Measurements from ENCODE around the gene FN3K.
"Not testable (repeated sequence)": the region's sequence is repeated elsewhere in the genome, so short reads cannot be mapped to it uniquely, and the experiment has no call there.

Gene FN3K

DNA sequence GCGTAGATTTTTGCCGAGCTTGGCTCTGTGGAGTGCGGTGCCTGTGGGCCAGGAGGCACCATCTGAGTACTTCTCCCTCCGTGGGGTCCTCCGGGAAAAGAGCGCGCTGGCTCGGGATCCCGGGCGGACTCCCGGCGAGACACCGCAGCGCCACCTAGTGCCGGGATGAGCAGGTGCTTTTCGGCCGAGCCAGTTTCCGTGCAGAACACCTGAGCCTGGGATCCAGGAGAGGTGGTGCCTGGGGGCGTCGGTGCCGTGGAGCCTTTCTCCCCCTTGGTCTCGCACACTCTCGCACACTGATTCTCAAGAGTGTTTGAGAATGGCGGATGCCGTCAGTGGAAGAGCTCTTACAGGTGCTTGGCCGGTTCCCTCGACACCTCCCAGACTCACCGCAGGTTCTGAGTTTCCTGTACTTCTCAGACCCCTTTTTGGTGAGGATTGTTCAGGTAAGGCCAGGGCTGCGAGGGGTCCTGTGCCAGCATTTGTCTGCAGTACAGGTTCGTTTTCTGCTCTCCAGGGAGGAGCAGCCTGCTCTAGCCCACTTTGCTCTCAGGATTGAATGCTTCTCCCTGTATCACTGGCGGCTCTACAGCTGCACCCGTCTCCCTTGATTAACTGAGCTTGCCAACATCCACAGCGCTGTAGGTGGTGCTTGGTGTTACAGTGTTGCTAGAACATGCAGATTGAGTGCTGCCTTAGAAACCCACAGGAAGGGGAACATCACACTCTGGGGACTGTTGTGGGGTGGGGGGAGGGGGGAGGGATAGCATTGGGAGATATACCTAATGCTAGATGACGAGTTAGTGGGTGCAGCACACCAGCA, 39.8 kb downstream of the FN3K start:
- DNase-seq, result no peak

DNA sequence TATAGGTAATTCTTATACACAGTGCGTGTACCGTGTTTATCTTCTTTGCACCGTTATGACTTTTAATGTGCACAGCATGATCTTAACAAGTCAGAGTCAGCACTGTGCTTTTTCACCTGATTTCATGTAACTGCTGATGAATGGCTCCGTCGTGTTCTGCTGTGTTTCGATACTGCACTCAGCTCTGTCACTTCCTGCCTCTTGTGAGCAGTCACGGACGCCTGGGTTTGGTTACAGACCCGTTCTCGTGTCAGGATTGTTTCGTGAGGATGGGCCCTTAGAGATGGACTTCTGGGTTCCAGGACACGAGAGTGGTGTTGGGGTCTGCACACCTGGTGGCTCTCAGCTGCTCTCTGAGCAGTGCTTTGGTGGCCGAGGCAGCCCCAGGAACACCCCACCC, 41.0 kb downstream of the FN3K start:
- no peak for DNase-seq

DNA sequence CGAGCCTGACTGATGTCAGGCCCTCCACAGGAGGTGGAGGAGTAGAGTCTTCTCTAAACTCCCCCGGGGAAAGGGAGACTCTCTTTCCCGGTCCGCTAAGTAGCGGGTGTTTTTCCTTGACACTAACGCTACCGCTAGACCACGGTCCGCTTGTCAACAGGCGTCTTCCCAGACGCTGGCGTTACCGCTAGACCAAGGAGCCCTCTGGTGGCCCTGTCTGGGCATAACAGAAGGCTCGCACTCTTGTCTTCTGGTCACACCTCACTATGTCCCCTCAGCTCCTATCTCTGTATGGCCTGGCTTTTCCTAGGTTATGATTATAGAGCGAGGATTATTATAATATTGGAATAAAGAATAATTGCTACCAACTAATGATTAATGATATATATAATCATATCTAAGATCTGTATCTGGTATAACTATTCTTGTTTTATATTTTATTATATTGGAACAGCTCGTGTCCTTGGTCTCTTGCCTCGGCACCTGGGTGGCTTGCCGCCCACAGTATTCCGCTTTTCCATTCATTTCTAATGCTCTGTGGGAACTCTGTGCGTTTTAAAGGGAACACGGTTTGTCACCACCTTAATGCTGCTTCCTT, 42.5 kb downstream of the FN3K start:
- DNase-seq, result not testable (repeated sequence)

DNA sequence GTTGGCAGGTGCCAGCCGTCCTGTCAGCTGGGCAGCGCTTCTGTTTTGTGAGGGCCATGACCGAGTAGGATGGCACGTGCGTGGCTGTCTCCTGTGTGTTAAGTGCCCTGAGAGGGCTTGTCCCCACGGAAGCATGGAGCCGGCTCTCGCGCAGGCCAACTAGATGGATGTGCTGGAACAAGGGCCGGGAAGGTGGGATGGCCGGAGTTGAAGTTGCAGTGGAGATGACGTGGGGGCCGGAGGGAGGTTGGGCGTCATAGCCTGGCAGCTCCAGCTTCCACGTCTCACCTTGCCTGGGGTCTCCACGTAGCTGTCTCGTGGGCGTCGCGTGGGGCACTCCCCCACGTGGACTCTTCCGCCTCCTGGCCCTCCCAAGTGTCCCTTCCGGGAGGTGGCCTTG, 44.1 kb downstream of the FN3K start:
- no peak for DNase-seq

DNA sequence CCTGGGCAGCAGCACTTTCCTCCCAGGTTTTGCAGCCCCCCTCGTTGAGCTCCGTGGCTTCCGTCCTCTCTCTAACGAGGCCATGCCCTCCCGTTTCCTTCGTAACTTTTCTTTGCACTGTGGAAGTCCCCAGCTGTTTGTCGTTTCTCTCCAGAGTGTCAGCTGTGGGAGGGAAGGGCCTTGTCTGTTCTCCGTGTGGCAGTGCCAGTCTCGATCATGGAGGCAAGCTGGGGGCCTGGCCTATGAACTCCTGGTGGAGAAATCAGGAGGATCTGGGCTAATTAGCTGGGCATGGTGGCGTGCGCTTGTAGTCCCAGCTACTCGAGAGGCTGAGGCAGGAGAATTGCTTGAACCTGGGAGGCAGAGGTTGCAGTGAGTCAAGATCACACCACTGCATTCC, 44.8 kb downstream of the FN3K start:
- no peak for DNase-seq

DNA sequence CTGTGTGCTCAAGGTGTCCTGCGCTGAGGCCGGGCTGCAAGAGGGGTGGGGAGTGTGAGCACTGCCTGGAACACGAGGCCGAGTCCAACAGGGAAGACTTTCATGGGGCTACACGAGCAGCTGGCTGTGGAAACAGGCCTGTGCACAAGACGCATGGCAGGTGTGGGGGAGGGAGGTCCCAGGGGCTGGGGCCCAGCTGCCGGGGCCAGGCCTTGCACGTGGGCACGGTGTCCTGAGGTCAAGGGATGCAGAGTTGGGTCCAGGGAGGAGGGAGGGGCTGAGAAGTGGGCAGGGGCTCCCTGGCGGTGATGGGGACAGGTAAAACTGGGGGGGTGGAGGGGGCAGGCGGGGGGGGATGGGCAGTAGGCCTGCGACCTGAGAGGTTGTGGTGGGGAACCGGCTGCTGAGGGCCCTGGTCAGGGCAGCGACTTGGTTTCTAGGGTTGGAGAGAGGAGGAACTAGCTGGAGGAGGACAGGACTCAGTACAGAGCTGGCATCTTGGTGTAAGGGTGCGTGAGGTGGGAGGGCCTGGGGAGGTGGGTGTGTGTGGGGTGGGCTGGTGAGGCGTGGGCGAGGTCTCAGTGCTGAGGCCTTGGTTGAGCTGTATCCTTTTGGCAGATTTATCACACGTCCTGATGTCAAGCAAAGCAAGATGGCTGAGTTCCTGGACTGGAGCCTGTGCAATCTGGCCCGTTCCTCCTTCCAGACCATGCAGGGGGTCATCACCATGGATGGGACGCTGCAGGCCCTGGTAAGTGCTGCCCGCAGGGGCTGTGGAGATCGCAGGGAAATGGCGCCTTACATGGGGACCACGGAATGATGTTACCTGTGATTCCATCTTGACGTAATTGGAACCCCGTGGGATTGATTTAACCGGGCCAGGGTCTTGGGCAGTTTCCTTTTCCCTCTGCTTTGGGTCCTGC, 45.8 kb downstream of the FN3K start:
- no peak for DNase-seq

DNA sequence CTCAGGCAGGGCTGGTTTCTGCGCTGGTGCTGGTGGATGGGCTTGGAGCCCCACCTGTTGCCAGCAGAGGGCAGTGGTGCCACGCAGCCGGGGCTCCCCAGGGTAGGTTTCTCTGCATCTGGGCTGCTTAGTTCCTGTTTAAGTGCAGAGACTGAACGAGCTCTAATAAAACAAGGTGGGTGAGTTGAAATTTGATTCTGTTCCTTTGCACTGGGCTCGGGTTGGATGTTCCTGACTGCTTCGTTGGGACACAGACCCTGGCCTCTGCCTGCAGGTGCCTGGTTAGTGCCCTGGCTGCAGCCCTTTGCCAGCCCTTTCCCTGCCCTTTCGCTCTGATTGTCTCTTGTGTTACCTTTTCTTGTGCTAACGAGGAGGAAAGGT, 46.5 kb downstream of the FN3K start:
- peak; percentile 75 for DNase-seq

DNA sequence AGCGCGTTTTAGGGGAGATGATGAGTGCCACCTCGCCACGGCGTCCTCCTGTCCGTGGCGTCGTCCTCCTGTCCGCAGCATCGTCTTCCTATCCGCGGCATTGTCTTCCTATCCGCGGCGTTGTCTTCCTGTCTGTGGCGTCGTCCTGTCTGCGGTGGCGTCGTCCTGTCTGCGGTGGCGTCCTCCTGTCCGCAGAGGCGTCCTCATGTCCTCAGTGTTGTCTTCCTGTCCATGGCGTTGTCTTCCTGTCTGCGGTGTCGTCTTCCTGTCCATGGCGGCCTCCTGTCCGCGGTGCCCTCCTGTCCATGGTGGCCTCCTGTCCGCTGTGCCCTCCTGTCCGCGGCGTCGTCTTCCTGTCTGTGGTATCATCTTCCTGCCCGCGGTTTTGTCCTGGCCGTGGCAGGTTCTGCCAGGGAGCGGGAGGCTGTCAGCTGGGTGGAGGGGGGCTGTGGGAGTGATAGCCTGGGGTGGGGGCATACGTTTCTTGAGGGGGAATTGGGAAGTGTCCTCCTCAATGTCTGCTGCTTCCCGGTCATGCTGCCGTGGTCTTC, 47.3 kb downstream of the FN3K start:
- no peak for DNase-seq

DNA sequence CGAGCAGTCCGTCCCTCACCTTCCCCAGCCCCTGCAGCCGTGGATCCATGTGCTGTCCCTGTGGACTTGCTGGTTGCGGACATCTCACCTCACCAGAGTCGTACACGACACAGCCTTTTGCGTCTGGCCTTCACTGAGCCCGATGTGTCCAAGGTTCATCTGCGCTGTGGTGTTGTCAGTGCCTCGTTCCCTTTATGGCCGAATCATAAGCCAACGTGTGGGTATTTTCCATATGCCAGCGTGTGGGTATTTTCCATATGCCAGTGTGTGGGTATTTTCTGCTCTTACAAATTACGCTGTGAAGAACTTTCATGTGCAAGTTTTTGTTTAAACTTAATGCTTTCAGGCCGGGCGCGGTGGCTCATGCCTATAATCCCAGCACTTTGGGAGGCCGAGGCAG, 48.1 kb downstream of the FN3K start:
- no peak for DNase-seq

DNA sequence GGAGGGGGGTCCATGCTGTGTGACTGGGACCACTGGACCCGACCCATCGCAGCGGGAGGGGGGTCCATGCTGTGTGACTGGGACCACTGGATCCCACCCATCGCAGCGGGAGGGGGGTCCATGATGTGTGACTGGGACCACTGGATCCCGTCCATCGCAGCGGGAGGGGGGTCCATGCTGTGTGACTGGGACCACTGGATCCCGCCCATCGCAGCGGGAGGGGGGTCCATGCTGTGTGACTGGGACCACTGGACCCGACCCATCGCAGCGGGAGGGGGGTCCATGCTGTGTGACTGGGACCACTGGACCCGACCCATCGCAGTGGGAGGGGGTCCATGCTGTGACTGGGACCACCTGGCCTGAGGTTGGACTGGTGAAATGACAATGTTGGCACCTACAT, 50.2 kb downstream of the FN3K start:
- DNase-seq, result not testable (repeated sequence)

DNA sequence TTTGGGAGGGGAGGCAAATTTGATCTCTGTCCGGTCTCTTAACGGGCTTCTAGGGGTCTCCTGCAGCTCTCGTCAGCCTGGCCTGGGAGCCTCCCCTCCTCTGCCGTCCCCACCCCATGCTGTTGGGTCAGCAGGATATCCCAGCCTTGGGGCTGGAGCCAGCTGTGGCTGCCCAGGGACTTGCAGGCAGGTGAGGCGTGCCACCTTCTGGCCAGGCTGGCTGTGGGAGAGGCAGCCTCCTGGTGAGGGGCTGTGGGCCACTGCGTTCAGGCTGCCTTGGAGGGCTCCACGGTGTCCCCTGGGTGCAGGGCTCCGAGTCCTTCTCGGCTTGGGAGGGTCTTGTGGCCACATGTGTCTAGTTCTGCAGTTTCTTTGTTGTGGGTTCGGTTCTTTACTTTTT, 51.0 kb downstream of the FN3K start:
- DNase-seq, result no peak

DNA sequence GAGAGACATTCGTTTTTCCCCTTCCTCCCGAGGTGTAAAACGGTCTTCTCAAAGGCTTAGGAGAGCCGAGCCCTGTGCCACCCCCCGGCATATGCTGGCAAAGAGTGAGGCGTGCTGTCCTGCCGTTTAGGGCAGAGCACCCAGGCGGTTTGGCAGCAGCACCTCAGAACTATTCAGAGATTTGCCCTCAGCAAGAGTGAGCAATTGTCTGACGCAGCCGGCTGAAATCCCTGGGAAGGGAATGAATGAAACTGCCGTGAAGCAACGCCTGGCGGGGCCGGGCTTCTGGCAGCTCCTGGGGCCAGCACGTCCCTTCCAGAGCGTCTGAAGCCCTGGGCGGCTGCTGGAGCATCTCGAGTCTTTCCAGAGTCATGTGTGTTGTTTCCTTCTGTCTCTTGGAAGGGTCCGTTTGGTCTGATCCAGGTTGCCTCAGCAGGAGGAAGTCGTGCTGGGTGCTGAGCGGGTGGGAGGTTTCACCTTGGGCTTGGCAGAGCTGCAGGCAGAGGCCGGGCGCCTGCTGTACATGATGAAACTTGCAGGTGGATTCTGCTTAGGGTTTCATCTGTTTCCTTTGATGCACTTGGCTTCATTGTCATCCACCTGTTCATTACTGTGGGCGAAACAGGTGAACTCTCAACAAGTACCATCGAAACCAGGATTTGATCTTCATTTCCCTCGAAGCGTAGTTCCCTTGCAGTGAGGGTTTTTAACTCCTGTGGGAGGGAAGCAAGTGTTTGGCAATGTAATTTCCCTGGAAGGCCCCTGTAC, 51.9 kb downstream of the FN3K start:
- DNase-seq, result peak; percentile 88

DNA sequence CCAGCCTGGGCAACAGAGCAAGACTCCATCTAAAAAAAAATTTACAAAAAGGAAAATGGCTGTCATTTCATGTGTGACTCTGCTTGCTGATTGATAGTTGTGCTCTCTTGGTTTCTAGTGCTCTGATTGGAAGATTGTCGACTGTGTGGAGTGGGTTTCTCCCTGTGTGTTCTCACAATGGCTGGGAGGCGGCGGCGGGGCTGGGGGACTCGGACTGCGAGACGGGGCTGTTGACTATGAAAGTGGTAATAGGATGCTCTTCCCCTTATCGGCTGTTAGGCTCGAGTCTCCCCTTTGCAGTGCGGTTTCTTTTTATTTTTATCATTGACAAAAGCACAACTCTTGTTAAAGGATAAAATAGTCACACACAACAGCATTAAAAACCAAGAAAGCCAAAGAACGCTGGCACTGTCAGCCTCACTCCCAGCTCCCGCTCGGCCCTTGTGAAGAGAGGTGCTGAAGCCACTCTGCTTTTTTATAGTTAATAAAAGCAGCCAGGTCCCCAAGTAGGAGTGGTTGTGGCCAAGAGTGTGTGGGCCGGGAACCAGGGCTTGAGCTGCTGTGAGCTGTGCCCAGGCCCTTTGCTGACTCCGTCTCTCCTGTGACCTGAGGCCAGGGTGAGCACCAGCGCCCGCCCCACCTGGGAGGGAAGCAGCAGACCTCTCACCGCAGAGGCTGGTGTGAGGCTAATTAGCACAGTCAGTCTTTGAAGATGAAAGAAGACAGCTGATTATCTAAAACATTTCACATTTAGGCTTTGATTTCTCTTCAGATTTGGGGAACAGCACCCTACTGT, 53.0 kb downstream of the FN3K start:
- no peak for DNase-seq

DNA sequence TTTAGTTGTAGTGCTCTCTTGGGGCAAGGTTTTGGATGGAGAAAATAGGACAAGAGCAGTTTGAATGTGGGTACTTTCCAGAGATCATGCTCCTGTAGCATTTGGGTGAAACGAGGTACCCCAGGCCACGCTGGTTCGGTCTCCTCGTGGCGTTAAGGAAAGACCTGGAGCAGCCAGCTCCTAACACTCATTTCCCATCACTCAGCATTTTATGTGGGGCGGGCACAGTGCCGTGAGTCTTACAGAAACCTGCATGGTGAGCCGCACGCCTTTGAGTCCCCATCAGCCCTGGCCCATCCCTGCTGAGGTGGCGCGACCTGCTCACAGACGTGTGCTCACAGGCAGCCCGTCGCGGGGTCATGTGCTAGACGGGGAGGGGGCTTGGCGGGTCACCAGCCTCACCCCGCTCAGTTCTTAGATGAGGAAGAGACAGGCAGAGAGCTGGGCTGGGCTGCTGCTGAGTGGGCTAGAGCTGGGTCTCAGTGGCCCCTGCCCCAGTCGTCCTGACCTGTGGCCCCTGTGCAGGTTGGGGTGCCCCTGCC, 53.7 kb downstream of the FN3K start:
- DNase-seq, result no peak

DNA sequence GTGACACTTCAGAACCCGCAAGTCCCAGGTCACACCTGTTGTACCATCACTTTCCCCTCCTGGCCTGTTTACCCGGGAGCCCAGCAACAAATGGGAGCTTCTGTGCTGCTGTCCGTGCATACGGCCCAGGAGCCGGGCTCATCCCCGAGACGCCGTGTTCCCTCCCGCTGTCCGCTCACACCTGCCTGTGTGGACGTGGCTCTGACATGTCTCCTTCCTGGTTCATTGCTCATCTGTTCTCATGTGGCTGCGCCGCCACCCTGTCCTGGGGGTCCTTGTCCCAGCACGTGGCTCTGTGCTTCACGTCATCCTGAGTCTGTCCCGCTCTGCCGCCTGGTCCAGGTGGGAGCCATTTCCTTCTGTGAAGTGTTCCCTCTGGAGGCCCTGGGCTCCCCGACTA, 54.4 kb downstream of the FN3K start:
- DNase-seq, result no peak

DNA sequence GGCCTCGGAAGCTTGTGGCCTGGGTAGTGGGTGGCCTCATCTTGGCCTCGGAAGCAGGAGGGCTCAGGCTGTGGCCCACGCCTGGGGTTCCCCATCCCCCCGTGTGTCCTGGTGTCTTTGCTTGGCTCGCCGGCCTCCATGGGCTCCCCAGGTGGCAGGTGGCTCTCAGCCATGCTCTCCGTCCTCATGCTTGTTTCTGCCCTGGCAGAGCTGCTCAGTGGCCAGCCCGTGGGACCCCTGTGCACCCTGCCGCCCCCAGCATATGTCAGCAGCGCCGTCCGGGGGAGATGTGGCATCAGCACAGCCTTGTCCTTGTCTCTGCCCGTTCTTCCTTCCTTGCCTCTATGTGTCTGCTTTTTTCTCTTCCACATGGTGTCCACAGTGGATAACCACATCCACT, 55.0 kb downstream of the FN3K start:
- no peak for DNase-seq

DNA sequence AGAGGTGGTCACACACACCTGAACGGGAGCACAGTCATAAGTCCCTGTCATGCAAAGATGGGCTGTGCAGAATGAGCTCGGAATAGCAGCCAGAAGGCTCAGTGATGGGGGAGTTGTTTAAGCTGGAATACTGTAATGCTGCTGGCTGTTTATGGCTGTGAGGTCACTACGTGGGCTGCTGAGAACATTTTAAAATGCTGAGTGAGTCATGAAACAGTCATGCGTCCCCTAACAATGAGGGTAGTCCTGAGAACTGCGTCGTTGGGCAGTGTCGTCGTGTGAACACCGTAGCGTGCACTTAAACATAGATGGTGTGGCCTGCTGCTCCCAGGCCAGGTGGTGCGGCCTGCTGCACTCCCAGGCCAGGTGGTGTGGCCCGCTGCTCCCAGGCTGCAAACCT, 56.1 kb downstream of the FN3K start:
- DNase-seq, result no peak

DNA sequence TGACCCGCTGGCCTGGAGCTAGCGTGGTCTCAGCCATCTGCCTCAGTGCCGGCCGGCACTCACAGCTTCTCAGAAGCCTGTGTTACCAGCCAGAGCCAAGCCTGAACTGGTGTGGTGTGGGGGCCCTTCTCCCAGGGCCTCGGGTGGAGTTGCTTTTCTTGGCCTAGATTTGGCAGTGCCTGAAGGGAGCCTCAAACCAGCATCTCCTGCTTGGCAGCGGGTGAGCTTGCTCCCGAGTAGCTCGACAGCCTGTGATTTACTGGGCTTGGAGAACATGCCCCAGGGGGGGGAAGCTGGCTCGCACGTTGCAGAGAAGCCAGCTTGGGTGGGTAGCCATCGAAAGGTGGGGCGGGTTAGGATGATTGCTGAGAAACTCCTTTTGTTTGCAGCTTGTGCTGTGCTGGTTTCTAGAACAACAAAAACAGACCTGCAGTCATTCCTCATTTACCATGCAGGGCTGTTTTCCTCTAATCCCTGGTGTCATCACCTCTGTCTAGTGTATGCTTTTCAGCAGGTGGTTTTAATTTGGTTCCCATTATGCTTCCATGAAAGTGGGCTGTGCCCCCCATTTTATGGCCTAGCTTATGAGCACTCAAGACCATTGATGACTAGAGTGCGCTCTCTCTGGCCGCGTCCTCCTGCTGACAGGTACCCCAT, 58.7 kb downstream of the FN3K start:
- DNase-seq, result no peak

DNA sequence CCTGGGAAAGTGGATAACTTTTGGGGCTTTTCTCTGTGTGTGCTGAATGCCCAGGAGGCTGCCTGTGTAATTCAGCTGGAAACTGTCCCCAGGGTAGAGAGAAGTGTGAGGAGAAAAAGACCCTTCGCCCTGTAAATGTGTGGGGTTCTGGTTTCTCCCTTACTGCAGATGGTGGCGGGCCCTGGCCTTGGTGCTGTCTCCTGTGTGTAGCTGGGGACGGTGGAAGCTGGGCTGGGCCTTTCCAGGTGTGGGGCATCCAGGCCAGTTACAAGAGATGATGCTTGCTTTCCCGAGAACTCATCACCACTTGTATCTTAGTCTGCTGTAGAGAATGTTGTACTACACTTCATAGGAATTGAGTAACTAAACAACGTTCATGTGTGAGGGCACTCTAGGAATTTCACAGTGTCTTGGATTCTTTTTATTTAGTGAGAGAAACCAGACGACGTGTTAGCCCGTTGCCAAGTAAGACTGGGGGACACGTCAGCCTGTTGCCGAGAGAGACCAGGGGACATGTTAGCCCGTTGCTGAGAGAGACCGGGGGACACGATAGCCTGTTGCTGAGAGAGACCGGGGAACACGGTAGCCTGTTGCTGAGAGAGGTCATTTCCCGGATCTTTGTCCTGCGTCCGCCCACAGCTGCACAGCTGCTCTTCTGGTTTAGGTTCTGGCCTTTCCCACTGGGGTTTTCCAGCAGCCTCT, 59.5 kb downstream of the FN3K start:
- no peak for DNase-seq

DNA sequence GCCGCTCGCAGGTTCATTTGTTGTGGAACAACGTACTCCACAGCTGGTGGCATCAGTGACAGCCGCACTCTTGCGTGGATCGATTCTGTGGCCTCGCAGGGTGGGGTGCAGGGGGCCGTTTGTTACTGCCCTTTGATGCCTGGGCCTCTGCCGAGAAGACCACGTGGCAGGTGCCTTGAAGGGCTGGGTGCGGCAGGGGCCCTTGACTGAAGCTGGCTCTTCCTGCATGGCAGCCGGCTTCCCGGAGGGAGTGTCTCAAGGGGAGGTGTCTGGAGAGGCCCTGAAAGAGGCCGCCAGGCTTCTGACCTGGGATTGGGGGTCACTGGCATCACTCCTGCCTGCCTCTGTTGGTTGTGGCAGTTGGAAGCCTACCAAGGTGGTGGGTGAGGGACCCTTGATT, 60.2 kb downstream of the FN3K start:
- DNase-seq, result peak; percentile 66

Measured in NCI-H187 treated with DMSO at 0.1 percent for 48 hours (cell line).